Loucy (cell line): ENCODE data around the gene SMIM45.

Experiments
- H2AFZ ChIP-seq: fragments of 200-600 bp; sonication (generic); 2 replicates; pipeline ENCODE4 v1.6.0; 2016; ENCODE audit warnings: antibody characterized with exemption, mild to moderate bottlenecking, low read length, moderate library complexity
- H3F3A ChIP-seq: fragments of 200-600 bp; 2 replicates; pipeline ENCODE4 v1.6.0; 2016; ENCODE audit warnings: antibody characterized with exemption, low read depth, mild to moderate bottlenecking
- H3K27me3 ChIP-seq: fragments of 200-600 bp; sonication (generic); 2 replicates; pipeline ENCODE4 v1.6.1; 2014; ENCODE audit warnings: low read length, mild to moderate bottlenecking; ENCODE audit not compliant: insufficient read depth, poor library complexity, severe bottlenecking
- H3K36me3 ChIP-seq: fragments of 200-600 bp; sonication (generic); 2 replicates; pipeline ENCODE4 v1.6.1; 2016; ENCODE audit warnings: low read length; ENCODE audit not compliant: insufficient read depth
- H3K4me1 ChIP-seq: fragments of 200-600 bp; sonication (generic); 2 replicates; pipeline ENCODE4 v1.5.1; 2014; ENCODE audit warnings: low read length, mild to moderate bottlenecking; ENCODE audit not compliant: insufficient read depth, poor library complexity, severe bottlenecking
- H3K4me2 ChIP-seq: fragments of 200-600 bp; sonication (generic); 2 replicates; pipeline ENCODE4 v1.6.0; 2014; ENCODE audit warnings: antibody characterized with exemption, low read length, low read depth, mild to moderate bottlenecking; ENCODE audit not compliant: poor library complexity, severe bottlenecking
- H3K4me3 ChIP-seq: fragments of 200-600 bp; sonication (generic); 2 replicates; pipeline ENCODE4 v1.5.1; 2014; ENCODE audit warnings: low read length, mild to moderate bottlenecking, mixed read lengths; ENCODE audit not compliant: poor library complexity, severe bottlenecking
- H3K79me2 ChIP-seq: fragments of 200-600 bp; sonication (generic); 2 replicates; pipeline ENCODE4 v1.6.1; 2014; ENCODE audit warnings: low read length; ENCODE audit not compliant: insufficient read depth
- H3K9ac ChIP-seq: fragments of 200-600 bp; sonication (generic); 2 replicates; pipeline ENCODE4 v1.6.0; 2014; ENCODE audit warnings: mild to moderate bottlenecking, low read depth, low read length, moderate library complexity; ENCODE audit not compliant: poor library complexity, severe bottlenecking
- H3K9me2 ChIP-seq: fragments of 200-600 bp; sonication (generic); replicated peaks from 2 replicates; pipeline ENCODE4 v1.6.1; 2016; ENCODE audit warnings: low read depth, low read length, mixed read lengths
- H3K9me3 ChIP-seq: fragments of 200-600 bp; sonication (generic); 2 replicates; pipeline ENCODE4 v1.6.1; 2014; ENCODE audit warnings: mild to moderate bottlenecking, antibody characterized with exemption, low read length, low read depth; ENCODE audit not compliant: insufficient read depth
- H4K20me1 ChIP-seq: fragments of 200-600 bp; sonication (generic); 2 replicates; pipeline ENCODE4 v1.6.0; 2014; ENCODE audit warnings: antibody characterized with exemption, low read length, mild to moderate bottlenecking; ENCODE audit not compliant: insufficient read depth, poor library complexity, severe bottlenecking
- EZH2phosphoT487 ChIP-seq: fragments of 200-600 bp; IDR thresholded peaks from 2 replicates; pipeline ENCODE4 v1.6.1; 2018; ENCODE audit warnings: antibody characterized with exemption, mild to moderate bottlenecking, moderate library complexity, borderline replicate concordance
- TF ChIP-seq, protein P1 (sequence below): fragments of 200-600 bp; sonication (generic); conservative IDR thresholded peaks from 2 replicates; pipeline ENCODE4 v1.5.1; 2014; ENCODE audit warnings: mild to moderate bottlenecking, antibody characterized with exemption, low read length

Gene SMIM45

GRCh38 chr22:41949297-41949965 lies 2.5 kb upstream of the SMIM45 start:
- H3K27me3 ChIP-seq: no peaks in the 10 kb centered on the region
- H3K4me3 ChIP-seq: peak overlapping the region; percentile 84
- H3K79me2 ChIP-seq: peaks cover 41% of the 10 kb centered on the region
- peak overlapping the region; percentile 89 for H3K4me2 ChIP-seq
- peaks cover 10% of the 10 kb centered on the region for H4K20me1 ChIP-seq
- no peak overlapping the region for H2AFZ ChIP-seq
- H3F3A ChIP-seq: no peaks in the 10 kb centered on the region
- peaks cover 7% of the 10 kb centered on the region for H3K36me3 ChIP-seq
- peaks cover 42% of the 10 kb centered on the region for H3K4me1 ChIP-seq
- peak overlapping the region; percentile 52 for H3K9ac ChIP-seq
- H3K9me2 ChIP-seq: no peaks in the 10 kb centered on the region
- no peak for TF ChIP-seq EZH2phosphoT487
- TF ChIP-seq, protein P1, sequence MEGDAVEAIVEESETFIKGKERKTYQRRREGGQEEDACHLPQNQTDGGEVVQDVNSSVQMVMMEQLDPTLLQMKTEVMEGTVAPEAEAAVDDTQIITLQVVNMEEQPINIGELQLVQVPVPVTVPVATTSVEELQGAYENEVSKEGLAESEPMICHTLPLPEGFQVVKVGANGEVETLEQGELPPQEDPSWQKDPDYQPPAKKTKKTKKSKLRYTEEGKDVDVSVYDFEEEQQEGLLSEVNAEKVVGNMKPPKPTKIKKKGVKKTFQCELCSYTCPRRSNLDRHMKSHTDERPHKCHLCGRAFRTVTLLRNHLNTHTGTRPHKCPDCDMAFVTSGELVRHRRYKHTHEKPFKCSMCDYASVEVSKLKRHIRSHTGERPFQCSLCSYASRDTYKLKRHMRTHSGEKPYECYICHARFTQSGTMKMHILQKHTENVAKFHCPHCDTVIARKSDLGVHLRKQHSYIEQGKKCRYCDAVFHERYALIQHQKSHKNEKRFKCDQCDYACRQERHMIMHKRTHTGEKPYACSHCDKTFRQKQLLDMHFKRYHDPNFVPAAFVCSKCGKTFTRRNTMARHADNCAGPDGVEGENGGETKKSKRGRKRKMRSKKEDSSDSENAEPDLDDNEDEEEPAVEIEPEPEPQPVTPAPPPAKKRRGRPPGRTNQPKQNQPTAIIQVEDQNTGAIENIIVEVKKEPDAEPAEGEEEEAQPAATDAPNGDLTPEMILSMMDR: no peak
- H3K9me3 ChIP-seq: no peaks in the 10 kb centered on the region

GRCh38 chr22:41952713-41953112 lies 763 bp downstream of the SMIM45 start:
- TF ChIP-seq EZH2phosphoT487: no peak
- TF ChIP-seq, protein P1: no peak
- no peaks in the 10 kb centered on the region for H4K20me1 ChIP-seq
- no peaks in the 10 kb centered on the region for H3K27me3 ChIP-seq
- no peaks in the 10 kb centered on the region for H3F3A ChIP-seq
- H3K9me2 ChIP-seq: no peaks in the 10 kb centered on the region
- H3K9ac ChIP-seq: no peak overlapping the region
- H2AFZ ChIP-seq: no peak overlapping the region
- H3K4me3 ChIP-seq: no peak overlapping the region
- peaks cover 28% of the 10 kb centered on the region for H3K4me1 ChIP-seq
- no peaks in the 10 kb centered on the region for H3K9me3 ChIP-seq
- no peaks in the 10 kb centered on the region for H3K36me3 ChIP-seq
- no peak overlapping the region for H3K4me2 ChIP-seq
- peaks cover 14% of the 10 kb centered on the region for H3K79me2 ChIP-seq

GRCh38 chr22:41957941-41958556 lies 6.1 kb downstream of the SMIM45 start:
- H3K4me3 ChIP-seq: peak overlapping the region; percentile 36
- H3K4me2 ChIP-seq: peak overlapping the region; percentile 35
- no peaks in the 10 kb centered on the region for H4K20me1 ChIP-seq
- no peaks in the 10 kb centered on the region for H3K9me3 ChIP-seq
- H3K4me1 ChIP-seq: peaks cover 3% of the 10 kb centered on the region
- H3K27me3 ChIP-seq: no peaks in the 10 kb centered on the region
- no peaks in the 10 kb centered on the region for H3K9me2 ChIP-seq
- peak overlapping the region; percentile 44 for H3K9ac ChIP-seq
- no peaks in the 10 kb centered on the region for H3F3A ChIP-seq
- H3K79me2 ChIP-seq: no peaks in the 10 kb centered on the region
- no peak for TF ChIP-seq EZH2phosphoT487
- TF ChIP-seq, protein P1: no peak
- peak overlapping the region; percentile 69; the same call in 1 of the 2 replicates for H2AFZ ChIP-seq
- H3K36me3 ChIP-seq: no peaks in the 10 kb centered on the region
